ENCODE results near the gene APBB2.
A peak's percentile ranks its signal among the peaks of the same experiment; 100 is the strongest.
"Not testable (repeated sequence)": the region's sequence is repeated elsewhere in the genome, so short reads cannot be mapped to it uniquely, and the experiment has no call there.

Gene APBB2

DNA sequence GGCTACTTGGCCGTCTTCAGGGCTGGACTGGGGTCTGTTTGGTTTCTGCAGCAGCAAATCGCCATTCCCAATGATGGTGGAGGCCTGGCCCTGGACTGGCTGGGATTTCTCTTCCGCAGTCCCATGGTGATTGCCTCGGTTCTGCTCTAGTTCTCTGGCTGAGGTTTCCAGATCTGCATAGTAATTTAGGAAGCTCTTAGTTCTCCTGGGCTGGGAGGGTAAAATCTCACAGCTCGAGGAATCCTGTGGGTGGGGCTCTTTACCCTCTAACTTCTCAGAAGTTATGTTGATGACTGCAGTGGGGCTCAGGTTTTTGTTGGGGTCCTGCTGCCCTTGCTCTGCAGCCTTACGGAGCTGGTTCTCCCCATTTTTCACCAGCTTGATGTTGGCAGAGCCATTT is 200.6 kb downstream of the APBB2 start:
- H3K27ac ChIP-seq, result peak overlapping the region in 2 of 21 experiments; percentile 5 to 9
- H3K4me3 ChIP-seq, result no peak overlapping the region

DNA sequence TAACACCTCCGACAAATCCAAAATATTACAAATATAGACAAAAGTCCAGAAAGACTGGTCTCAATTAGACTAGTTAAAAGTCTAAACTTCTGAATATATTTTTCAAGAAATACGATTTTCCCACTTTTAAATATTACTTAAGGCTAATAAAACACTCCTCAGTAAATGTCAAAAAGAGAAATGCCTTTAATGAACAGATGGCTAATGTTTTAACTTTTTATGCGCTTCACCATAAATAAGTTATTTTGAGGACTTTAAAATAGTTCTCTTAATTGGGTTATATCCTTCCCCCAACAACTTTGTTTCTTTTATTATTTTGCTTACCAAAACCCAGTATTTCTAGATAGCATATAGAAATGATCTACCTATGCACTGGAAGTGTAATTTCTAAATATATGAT is 201.4 kb downstream of the APBB2 start:
- Histone ChIP-seq H3K4me3 (no peak overlapping the region), H3K27ac (peak overlapping the region in 2 of 21 experiments; percentile 2 to 9)

DNA sequence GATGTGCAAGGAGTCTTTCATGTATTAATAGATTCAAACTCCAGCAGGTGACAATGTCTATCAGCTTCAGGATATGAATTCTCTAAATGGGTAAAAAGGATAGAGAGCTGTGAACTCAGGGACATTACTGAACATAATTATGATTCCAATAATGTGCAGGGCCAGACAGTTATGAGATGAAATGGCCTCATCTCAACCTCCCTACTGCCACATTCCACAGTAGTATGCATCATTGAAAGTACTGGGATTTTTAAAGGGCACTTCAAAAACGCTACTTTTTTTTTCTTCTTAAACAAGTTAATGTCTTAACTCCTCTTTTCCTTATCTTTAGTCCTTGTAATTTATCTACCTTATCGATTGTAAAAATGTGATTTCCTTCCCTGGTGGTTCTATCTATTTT is 202.0 kb downstream of the APBB2 start:
- Histone ChIP-seq H3K4me3 (no peak overlapping the region), H3K27ac (peak overlapping the region in 1 of 21 experiments; percentile 23)

DNA sequence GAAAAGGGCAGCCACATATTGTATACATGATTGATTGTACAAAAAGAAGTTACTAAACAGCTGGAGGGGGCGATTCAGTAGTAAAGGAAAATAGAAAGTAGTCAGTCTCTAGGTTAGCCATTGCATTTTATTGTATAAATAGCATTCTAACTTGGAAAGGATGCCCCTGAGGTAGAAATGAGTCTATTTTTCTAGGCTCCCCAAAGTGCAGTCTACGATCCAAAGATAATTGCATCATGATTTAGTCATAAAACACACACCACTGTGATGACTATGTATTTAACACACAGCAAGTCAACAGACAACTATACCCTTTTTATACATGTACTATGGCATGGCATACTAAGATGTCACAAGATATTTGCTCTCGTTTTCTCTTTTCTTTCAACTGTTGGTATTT is 204.9 kb downstream of the APBB2 start:
- H3K27ac ChIP-seq, result no peak overlapping the region
- H3K4me3 ChIP-seq, result no peak overlapping the region

DNA sequence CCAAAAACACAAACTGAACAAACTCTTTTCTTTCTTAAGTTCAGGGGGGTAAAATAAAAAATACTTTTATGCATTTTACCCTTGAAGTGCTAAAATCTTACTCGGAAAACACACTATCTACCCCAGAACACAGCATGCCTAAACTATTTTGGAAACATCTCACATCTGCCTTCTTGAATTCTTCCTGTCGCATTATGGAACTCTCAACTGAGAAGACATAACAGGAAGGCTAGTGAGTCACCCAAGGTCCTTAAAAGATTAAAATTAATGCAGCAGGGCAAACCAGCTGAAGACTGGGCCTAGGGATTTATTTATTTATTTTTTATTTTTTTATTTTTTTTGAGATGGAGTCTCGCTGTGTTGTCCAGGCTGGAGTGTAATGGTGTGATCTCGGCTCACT is 208.2 kb downstream of the APBB2 start:
- no peak overlapping the region for H3K27ac ChIP-seq
- H3K4me3 ChIP-seq, result no peak overlapping the region

DNA sequence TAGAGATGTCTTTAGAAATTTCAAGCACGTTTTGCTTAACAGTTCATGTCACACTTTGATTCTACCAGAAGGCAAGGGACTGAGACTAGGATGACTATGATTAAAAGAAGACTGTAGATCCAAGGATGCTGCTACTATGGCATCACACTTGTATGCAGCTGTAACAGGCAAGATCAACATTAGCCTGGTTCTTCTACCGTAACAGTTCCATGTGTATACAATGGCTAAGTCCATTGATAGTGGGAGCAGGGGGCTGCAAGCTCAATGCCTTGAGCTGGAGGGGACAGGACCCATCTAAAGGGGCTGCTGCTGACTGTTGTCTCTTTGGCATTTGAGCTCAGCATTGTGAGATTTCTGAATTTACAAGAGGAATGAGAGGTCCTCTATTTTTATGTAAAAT is 212.0 kb downstream of the APBB2 start:
- Histone ChIP-seq H3K27ac (no peak overlapping the region), H3K4me3 (no peak overlapping the region)

DNA sequence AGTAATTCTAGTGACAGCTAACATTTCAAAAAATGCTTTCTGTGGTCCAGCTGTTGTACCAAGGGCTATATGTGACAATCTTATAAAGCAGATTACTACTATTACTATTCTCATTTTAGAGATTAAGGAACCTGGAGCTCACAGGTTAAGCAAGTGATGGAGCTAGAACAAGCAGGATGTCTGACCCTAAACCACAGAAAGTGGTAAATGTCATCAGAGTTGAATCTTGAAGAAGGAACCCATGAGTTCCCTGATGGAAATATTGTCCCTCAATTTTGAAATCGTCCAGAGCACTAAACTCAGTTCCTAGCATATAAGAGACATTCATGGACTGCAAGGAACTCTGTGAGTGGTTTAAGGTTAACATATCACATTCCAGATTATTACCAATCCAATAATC is 214.0 kb downstream of the APBB2 start:
- Histone ChIP-seq H3K4me3 (no peak overlapping the region), H3K27ac (no peak overlapping the region)

DNA sequence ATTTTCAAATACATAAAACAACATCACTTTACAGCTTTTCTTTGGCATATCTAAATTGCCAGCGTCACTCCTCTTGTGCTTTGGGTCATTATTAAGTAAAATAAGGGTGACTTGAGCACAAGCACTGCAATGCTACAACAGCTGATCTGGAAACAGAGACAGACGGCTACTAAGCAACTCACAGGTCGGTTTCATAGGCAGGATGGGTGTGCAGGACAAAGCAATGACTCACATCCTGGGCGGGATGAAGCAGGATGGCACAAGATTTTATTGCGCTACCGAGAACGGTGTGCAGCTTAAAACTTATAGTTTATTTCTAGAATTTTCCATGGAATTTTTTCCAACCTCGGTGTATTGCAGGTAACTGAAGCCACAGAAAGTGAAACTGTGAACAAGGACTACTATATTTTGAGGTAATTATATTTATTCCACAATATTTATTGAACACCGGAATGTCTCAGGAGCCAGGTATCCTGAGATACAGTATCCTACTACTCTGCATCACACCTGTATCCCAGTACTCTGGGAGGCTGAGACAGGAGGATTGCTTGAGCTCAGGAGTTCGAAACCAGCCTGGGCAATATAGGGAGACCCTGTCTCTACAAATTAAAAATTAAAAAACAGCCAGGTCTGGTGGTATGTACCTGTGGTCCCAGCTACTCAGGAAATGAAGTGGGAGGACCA is 215.5 kb downstream of the APBB2 start:
- H3K4me3 ChIP-seq, result no peak overlapping the region
- peak overlapping the region in 11 of 21 experiments; percentile 40 to 74 (median 63) for H3K27ac ChIP-seq

DNA sequence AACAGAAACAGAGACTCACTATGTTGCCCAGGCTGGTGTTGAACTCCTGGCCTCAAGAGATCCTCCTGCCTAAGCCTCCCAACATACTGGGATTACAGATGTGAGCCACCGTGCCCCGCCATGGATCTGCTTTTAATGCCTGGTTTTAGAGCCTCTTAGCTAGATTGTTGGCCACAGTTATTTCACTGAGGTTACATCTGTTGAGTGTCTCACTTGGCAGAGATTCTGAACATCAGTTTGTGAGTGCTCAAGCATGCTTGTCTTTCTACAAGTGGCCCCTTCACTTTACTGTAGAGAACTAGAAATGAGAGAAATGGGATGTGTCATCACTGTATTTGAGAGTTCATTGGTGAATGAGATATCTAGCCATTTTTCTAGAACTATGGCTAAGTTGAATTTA is 218.5 kb downstream of the APBB2 start:
- no peak overlapping the region for H3K4me3 ChIP-seq
- no peak overlapping the region for H3K27ac ChIP-seq

DNA sequence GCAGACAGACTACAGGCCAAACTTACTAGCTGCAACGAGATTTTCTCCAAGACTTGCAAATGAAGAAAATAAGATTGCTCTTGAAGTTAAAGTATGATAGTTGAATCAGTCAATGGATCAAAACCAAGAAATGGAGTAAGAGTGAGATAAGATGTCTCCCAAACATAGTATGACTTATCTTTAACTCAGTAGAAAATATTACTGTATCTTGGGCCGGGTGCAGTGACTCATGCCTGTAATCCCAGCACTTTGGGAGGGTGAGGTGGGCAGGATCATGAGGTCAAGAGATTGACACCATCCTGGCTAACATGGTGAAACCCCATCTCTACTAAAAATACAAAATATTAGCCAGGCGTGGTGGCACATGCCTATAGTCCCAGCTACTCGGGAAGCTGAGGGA is 220.0 kb downstream of the APBB2 start:
- peak overlapping the region in 2 of 21 experiments; percentile 27 to 43 for H3K27ac ChIP-seq
- H3K4me3 ChIP-seq, result not testable (repeated sequence)

DNA sequence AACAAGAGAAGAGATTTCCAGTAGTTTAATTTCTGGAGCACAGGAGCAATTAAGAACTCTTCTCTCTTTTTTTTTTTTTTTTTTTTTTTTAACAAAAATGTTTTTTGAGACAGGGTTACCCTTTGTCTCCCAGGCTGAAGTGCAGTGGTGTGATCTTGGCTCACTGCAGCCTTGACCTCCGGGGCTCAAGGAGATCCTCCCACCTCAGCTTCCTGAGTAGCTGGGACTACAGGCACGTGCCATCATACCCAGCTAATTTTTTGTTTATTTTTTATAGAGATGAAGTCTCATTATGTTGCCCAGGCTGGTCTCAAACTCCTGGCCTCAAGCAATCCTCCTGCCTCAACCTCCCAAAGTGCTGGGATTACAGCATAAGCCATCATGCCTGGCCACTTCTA is 221.0 kb downstream of the APBB2 start:
- peak overlapping the region in 6 of 21 experiments; percentile 5 to 65 (median 35) for H3K27ac ChIP-seq
- not testable (repeated sequence) for H3K4me3 ChIP-seq

DNA sequence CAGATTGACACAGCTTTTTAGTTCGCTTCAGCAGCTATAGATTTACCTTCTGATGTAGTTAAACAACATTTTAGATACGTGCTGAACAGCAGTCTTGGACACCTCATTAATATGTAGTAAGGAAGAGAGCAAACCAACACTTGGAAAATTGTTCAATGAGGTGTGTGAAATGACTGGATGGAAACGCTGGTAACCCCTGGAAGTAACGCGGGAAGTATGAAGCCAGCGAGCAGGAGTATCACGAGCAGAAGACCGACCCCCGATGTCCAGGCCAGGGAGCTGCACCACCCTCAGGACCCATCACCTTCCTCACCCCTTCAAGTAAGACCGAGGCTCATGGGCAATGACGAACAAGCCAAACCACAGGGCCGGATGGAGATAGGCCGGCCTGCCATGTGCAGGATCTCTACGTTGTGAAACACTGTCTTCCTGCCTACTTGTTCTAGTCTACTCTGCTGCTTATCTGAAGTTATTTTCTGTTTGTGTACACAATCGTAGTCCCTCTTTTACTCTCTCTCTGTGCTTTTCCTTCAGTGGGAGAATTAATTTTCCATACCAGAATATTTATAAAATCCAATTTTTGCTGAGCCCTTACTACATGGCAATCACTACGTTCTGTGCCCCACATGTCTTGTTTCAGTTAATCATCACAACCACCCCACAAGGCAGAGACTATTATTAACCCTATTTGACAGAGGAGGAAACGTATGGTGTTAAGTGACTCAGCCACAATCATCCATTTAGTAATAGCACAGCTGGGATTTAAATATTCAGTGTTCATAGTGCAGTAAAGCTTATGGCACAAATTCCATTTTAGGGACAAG is 221.7 kb downstream of the APBB2 start:
- peak overlapping the region in 6 of 21 experiments; percentile 5 to 65 (median 34) for H3K27ac ChIP-seq
- H3K4me3 ChIP-seq, result no peak overlapping the region

DNA sequence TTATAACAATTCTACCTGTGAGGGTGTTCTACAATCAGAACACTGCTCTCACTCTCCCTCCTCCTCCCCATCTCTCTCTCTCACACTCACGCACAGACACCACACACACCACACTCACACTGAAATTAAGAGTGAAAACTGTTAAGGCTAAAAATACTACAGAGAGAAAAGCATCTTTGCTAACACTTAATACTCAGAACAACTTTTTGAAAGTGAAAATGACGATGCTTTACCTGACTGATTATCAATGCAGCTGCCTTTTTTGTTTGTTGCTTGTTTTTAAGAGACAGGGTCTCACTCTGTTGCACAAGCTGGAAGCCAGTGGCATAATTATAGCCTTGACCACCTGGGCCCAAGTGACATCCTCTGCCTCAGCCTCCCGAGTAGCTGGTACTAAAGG is 222.4 kb downstream of the APBB2 start:
- peak overlapping the region in 2 of 21 experiments; percentile 45 to 65 for H3K27ac ChIP-seq

DNA sequence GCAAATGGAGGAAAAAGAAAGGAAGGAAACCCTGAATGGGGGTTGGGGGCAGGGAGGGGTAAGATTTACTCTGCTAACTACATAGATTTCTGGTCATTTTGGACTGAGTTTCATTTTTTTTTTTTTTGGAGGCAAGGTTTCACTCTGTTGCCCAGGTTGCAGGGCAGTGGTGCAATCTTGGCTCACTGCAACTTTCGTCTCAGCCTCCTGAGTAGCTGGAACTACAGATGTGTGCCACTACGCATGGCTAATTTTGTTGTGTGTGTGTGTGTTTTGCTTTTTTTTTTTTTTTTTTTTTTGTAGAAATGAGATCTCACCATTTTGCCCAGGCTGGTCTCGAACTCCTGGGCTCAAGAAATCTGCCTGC is 223.5 kb downstream of the APBB2 start:
- Histone ChIP-seq H3K27ac (peak overlapping the region in 2 of 21 experiments; percentile 16 to 44), H3K4me3 (no peak overlapping the region)

More for the DNA sequence above, 222.4 kb downstream of the APBB2 start:
- H3K4me3 ChIP-seq, result no peak overlapping the region

DNA sequence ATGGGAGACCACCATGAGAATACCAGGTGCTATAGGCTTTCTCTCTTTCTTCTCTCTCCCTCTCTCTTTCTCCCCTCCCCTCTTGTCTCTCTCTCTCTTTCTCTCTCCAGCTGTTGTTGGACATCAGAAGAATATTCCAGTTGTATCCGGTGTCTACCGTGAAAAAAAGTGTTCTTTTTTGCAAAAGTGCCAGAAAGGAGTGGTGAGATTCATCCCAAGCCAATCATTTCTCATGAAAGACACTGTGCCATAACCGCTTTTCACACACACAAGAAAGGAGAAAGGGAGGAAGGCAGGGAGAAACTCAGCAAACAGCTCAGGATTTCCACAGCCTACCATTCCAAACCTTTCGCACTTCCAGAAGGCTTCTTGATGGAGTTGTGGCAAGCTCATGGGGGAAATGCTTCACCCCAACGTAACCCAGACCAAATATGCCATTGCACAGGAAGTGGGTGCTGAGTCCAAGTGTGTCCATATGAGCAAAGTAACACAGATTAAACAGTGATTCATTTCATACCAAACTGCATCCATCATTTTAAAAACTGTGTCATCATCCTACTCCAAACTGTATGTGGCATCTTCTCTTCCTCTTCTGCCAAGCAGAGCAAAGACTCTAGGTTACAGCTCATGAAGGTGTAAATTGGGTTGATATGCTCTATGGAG is 224.0 kb downstream of the APBB2 start:
- H3K4me3 ChIP-seq, result no peak overlapping the region
- peak overlapping the region in 4 of 21 experiments; percentile 2 to 48 (median 42) for H3K27ac ChIP-seq

DNA sequence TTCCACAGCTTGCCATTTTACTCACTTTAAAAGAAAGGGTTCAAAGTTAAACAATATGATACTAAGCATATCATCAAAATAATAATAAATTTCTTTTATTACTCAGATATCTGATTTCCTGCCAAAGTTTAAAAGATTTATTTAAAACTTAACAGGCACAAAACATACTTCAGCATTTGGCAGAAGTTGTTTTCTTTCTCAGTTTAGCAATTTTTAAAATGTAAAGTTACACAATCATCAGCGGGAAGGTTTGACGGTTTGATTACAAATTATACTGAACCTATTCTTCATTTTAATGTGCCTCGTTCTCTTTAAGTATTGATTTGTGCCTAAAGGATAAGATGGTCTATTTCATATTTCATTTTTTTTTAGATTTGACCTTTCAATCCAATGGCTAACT is 227.2 kb downstream of the APBB2 start:
- Histone ChIP-seq H3K27ac (no peak overlapping the region), H3K4me3 (no peak overlapping the region)

DNA sequence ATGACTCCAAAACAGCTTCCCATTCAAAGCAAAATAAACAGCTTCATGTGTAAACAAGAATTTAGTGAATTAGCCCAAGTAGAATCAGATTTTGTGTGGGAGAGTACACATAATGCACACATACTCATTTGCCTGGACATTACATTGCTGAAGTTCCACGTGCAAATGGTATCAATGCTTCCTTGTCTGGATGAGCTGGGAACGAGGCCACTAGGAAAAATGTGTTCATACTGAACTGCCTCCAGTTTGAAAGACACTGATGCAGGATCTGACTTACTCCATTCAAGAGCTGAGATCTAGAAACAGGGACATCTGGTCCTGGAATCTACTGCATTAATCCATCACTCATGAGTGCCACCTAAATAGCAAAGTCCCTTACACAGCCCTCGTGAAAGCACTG is 228.0 kb downstream of the APBB2 start:
- Histone ChIP-seq H3K27ac (no peak overlapping the region), H3K4me3 (no peak overlapping the region)

DNA sequence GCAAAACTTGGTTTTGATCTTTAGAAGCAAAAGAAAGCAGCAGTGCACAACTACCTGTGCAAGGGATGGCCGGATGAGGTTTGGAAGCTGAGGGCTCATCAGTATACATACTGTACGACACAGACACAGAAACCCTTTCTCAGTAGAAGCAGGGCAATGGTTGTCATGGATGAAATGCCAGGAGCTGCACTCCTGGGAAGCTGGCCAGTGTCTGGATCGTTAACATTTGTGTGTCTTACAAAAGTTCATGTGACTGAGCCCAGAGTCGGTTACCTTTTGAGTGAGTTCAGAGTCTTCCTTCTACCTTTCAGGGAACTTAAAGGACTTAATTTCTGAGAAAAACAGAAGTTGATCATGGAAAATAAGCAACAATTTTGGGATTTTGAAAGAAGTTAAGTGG is 230.3 kb downstream of the APBB2 start:
- H3K4me3 ChIP-seq, result no peak overlapping the region
- no peak overlapping the region for H3K27ac ChIP-seq

DNA sequence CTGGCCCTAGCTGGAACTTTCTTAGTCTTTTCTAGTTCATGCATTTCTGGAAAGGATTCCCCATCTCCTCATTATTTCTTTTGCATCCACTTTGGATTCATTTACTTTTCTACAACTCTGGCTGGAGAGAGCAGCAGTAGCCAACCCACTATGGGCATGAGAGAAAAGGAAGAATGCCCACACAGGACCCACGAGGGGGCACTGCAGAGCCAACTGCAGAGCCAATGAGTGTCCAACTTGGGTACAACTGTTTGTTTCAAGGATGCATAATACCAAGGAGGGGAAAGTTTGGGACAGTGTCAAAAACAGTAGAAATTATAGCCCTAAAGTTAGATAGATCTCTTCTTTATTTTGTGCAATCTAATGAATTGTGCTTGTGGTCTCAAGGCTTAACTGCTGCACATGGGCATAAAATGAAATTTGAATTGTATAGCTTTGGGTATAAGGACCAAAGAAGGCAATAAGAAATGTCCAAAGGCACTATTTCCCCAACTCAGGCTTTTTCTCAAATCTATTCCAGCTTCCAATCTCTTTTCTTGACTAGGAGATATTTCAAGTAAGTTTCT is 233.9 kb downstream of the APBB2 start:
- Histone ChIP-seq H3K4me3 (no peak overlapping the region), H3K27ac (no peak overlapping the region)

DNA sequence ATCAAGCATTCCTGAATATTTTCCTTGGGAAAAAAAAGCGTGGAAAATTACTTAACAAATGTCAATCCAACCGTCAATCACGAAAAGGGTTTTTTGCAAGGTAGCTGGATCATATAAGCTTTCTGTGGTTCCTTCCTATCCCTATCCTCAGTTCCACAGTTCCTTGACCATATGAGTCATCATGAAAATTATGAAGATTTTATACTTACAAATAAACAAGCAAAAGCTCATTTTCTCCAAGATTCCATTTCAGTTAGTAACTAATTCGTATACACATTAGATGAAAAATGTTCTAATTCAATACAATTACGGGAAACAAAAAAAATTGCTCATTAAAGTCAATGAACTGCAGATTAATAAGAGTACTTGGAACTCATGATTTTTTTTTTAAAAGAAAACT is 235.8 kb downstream of the APBB2 start:
- H3K27ac ChIP-seq, result no peak overlapping the region

More for the DNA sequence above, 235.8 kb downstream of the APBB2 start:
- no peak overlapping the region for H3K4me3 ChIP-seq

All from skin epidermis (tissue), 12 donors.